Measurements from ENCODE around the gene CST7. TPM values are rescaled to one million over a fixed set of nuclear protein-coding genes. Genes with fewer than 3 reads are reported as not detected.

Gene CST7
- total and polyA plus RNA-seq, 7 donors = 0.13 to 1.2 (median 0.55) TPM

DNA sequence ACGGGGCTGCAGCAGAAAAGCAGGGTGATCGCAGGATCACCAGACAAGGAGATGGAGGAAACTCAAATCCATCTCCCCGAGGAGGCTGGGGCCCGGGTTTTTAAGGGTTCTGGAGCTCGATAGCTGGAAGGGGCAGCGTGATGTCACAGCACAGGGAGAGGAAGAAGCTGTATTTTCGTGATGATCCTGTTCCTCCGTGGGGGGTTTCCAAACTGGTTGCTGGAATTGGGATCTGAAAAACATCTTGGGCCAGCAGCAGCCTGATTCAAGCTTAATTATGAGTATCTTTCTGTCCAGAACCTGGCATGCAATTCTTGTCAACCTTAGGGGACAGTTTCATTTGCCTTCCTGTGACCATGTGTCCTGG is 4.1 kb downstream of the CST7 start:
- H3K4me3 ChIP-seq = no peak overlapping the region
- intact Hi-C loops (cut with DNase I) = no loop called here
- 34 to 57% (median 41%) methylated on average over 8 of the region's 8 CpGs for WGBS, 3 donors
- no peaks in the 10 kb centered on the region for H3K9me3 ChIP-seq
- DNase-seq (no peak), ATAC-seq (no peak)
- no peaks in the 10 kb centered on the region for H3K4me1 ChIP-seq
- TF ChIP-seq, protein P1, sequence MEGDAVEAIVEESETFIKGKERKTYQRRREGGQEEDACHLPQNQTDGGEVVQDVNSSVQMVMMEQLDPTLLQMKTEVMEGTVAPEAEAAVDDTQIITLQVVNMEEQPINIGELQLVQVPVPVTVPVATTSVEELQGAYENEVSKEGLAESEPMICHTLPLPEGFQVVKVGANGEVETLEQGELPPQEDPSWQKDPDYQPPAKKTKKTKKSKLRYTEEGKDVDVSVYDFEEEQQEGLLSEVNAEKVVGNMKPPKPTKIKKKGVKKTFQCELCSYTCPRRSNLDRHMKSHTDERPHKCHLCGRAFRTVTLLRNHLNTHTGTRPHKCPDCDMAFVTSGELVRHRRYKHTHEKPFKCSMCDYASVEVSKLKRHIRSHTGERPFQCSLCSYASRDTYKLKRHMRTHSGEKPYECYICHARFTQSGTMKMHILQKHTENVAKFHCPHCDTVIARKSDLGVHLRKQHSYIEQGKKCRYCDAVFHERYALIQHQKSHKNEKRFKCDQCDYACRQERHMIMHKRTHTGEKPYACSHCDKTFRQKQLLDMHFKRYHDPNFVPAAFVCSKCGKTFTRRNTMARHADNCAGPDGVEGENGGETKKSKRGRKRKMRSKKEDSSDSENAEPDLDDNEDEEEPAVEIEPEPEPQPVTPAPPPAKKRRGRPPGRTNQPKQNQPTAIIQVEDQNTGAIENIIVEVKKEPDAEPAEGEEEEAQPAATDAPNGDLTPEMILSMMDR (IDR thresholded peaks at IDR 0.05) = no peak
- peaks cover 0 to 8% of the 10 kb centered on the region in 2 donors for H3K36me3 ChIP-seq (ENCODE audit: insufficient read depth in 1 of 2, low read depth in 1 of 2)
- no peaks in the 10 kb centered on the region for H3K27me3 ChIP-seq (ENCODE audit: insufficient read depth in 3 of 3, low read length in 2 of 3)
- no peak overlapping the region for H3K27ac ChIP-seq

DNA sequence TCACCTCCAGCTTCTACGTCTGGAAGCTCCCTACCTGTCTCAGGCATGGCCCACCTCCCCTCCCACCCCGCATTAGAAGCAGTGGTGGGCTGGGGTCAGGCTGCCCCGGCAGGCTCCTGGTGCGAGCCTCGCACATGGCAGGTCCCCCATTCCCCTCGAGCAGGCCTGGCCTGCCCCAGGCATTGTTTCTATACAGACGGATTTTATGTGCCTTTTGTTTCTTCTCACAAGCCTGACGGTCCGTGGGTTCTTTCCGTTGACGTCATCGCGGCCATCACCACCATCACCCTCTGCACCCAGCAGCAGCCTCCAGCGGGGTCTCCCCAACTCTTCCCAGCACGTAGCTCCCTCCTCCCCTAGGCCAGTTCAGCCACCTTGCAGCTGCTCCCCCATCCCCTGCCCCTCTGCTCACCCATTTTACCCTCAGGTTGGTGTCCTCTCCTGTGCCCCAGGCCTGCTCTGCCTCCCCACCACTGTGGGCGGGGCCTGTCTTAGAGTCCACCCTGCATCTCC is 4.6 kb downstream of the CST7 start:
- Histone ChIP-seq H3K36me3 (ENCODE audit: insufficient read depth in 1 of 2, low read depth in 1 of 2) (peaks cover 0 to 13% of the 10 kb centered on the region in 2 donors), H3K4me1 (no peaks in the 10 kb centered on the region), H3K27me3 (ENCODE audit: insufficient read depth in 3 of 3, low read length in 2 of 3) (no peaks in the 10 kb centered on the region), H3K9me3 (no peaks in the 10 kb centered on the region), H3K27ac (no peak overlapping the region), H3K4me3 (no peak overlapping the region)
- TF ChIP-seq, protein P1 (IDR thresholded peaks at IDR 0.05) = no peak
- intact Hi-C loops (cut with DNase I) = no loop called here
- no peak for ATAC-seq
- no peak for DNase-seq
- 87 to 90% (median 90%) methylated on average over 15 to 16 of the region's 16 CpGs for WGBS, 3 donors

DNA sequence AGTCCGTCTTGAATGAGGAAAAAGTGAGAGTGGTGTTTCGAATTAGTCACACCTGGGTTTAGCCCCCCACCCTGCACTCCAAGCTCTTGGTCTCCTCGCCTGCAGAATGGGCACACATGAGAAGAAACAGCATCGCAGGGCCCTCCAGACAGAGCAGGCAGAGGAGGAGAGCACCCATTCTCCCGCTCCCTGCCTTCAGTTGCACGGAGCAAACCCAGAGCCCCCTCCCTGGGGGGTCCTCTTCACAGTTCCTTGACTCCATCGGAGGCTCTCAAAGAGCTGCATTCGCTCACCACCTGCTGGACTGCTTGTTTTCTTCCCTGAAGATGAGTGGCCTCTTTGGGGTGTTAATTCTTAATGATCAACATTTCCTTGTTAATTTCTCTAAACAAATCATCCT is 5.1 kb downstream of the CST7 start:
- Histone ChIP-seq H3K9me3 (no peaks in the 10 kb centered on the region), H3K4me1 (no peaks in the 10 kb centered on the region), H3K27me3 (ENCODE audit: insufficient read depth in 3 of 3, low read length in 2 of 3) (no peaks in the 10 kb centered on the region), H3K27ac (no peak overlapping the region), H3K4me3 (no peak overlapping the region), H3K36me3 (ENCODE audit: insufficient read depth in 1 of 2, low read depth in 1 of 2) (peaks cover 0 to 18% of the 10 kb centered on the region in 2 donors)
- intact Hi-C loops (cut with DNase I) = no loop called here
- TF ChIP-seq, protein P1 (IDR thresholded peaks at IDR 0.05) = no peak
- ATAC-seq (no peak), DNase-seq (no peak)
- WGBS, 3 donors = 83 to 88% (median 84%) methylated on average over 8 of the region's 8 CpGs

DNA sequence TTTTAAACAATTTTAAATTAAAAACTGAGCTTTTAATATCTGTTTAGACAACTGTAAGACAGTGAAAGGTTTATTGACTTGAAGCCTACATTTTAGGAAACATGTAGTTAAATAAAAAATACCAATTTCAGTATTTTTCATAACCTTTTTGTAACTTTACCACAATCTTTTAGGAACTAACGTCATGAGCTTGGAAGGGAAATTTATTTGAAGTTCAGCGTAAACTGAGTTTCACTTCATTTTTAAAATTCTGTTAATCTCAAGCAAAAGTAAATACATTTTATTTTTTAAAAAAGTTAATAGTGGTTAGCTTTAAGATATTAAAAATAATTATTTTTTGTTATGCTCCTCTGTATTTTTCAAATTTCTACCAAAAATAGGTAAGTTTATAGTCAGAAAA is 5.5 kb downstream of the CST7 start:
- no peak for DNase-seq
- no peak for ATAC-seq
- Histone ChIP-seq H3K9me3 (no peaks in the 10 kb centered on the region), H3K27ac (no peak overlapping the region), H3K4me3 (no peak overlapping the region), H3K4me1 (no peaks in the 10 kb centered on the region), H3K27me3 (ENCODE audit: insufficient read depth in 3 of 3, low read length in 2 of 3) (no peaks in the 10 kb centered on the region), H3K36me3 (ENCODE audit: insufficient read depth in 1 of 2, low read depth in 1 of 2) (peaks cover 0 to 22% of the 10 kb centered on the region in 2 donors)
- 90 to 95% (median 95%) methylated on average over 2 of the region's 2 CpGs for WGBS, 3 donors
- intact Hi-C loops (cut with DNase I) = no loop called here
- TF ChIP-seq, protein P1 (IDR thresholded peaks at IDR 0.05) = no peak

DNA sequence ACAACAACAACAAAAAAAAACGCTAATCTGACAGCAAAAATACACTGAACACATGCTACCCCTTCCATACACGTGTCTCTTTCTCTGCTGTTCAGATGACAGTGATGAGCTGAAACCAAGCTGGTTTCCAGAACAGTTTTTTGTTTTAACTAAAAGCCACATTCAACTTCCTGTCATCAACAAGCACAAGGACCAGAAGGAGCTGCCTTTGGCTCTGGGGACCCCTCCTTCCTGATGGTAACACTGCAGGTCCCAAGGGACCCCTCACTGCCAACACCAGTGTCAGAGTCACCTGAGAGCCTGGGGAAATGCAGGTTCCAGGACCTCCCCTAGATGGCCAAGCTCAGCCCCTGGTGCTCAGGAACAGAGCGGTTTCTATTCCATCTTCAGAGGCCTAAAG is 6.0 kb downstream of the CST7 start:
- Histone ChIP-seq H3K27me3 (ENCODE audit: insufficient read depth in 3 of 3, low read length in 2 of 3) (no peaks in the 10 kb centered on the region), H3K36me3 (ENCODE audit: insufficient read depth in 1 of 2, low read depth in 1 of 2) (peaks cover 0 to 25% of the 10 kb centered on the region in 2 donors), H3K27ac (no peak overlapping the region), H3K4me1 (no peaks in the 10 kb centered on the region), H3K9me3 (no peaks in the 10 kb centered on the region), H3K4me3 (no peak overlapping the region)
- WGBS, 3 donors = 73 to 76% (median 75%) methylated on average over 3 of the region's 3 CpGs
- TF ChIP-seq, protein P1 (IDR thresholded peaks at IDR 0.05) = no peak
- no peak for DNase-seq
- intact Hi-C loops (cut with DNase I) = no loop called here
- no peak for ATAC-seq
